ENCODE results near the gene C2orf92.

- no peak for TF ChIP-seq ZNF274 (IDR thresholded peaks at IDR 0.05; ENCODE audit: low read depth, low read length)
- no peak for TF ChIP-seq SUZ12 (IDR thresholded peaks at IDR 0.05; ENCODE audit: extremely low read depth, insufficient read depth, insufficient read length)
Observed at GRCh38 chr2:97739020-97739892, 69.7 kb downstream of the C2orf92 start.

Data from NT2/D1 (cell line).